Measurements from ENCODE around the gene KCTD16.

DNA sequence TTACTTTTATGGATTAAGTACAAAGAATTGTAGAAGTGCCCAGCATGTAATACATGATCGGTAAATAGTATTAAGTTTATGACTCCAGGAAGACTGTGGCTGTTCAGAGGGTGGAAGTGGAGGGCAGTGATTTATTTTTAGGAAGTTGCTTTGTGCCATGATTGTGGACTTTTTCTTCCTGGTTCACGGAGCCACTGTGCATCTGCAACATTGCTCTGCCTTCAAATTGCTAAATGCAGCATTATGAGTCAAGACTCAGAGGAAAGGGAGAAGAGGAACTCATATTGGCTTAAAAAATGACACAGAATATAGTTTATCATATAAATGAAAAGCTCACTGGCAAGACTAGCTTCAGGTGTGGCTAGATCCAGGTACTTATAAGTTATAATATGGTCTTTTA, 301.5 kb downstream of the KCTD16 start:
- TF ChIP-seq, protein P1, sequence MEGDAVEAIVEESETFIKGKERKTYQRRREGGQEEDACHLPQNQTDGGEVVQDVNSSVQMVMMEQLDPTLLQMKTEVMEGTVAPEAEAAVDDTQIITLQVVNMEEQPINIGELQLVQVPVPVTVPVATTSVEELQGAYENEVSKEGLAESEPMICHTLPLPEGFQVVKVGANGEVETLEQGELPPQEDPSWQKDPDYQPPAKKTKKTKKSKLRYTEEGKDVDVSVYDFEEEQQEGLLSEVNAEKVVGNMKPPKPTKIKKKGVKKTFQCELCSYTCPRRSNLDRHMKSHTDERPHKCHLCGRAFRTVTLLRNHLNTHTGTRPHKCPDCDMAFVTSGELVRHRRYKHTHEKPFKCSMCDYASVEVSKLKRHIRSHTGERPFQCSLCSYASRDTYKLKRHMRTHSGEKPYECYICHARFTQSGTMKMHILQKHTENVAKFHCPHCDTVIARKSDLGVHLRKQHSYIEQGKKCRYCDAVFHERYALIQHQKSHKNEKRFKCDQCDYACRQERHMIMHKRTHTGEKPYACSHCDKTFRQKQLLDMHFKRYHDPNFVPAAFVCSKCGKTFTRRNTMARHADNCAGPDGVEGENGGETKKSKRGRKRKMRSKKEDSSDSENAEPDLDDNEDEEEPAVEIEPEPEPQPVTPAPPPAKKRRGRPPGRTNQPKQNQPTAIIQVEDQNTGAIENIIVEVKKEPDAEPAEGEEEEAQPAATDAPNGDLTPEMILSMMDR (IDR thresholded peaks at IDR 0.05) = no peak
- TF ChIP-seq POLR2A (IDR thresholded peaks at IDR 0.05) = no peak
